Kidney (tissue), 14 donors: ENCODE data around the gene EIF2S3. TPM values are rescaled to one million over a fixed set of nuclear protein-coding genes. Genes with fewer than 3 reads are reported as not detected.
"Not testable (repeated sequence)": the region's sequence is repeated elsewhere in the genome, so short reads cannot be mapped to it uniquely, and the experiment has no call there.

Source experiments
- DNase-seq, 5 donors: peaks; one replicate each; pipeline ENCODE4 v3.0.0-alpha.2; 2013 to 2020
- FAIRE-seq: peaks from 2 replicates; lab custom pipeline; 2012; peaks lifted over from hg19 to GRCh38; lab: Jason Lieb, UNC
- H3K27ac ChIP-seq, 2 donors: one replicate each; pipeline ENCODE4 v1.7.0; 2013; ENCODE audit warnings: low read depth in 2 of 2, low read length in 2 of 2, inconsistent platforms in 1 of 2
- H3K27me3 ChIP-seq: one replicate; pipeline ENCODE4 v1.7.1; 2013; ENCODE audit warnings: low read length, inconsistent platforms; ENCODE audit not compliant: control insufficient read depth, insufficient read depth
- H3K36me3 ChIP-seq, 3 donors: one replicate each; pipeline versions ENCODE4 v1.7.0 to v1.7.1; 2013; ENCODE audit warnings: low read length in 3 of 3, control low read depth in 1 of 3, inconsistent platforms in 1 of 3; ENCODE audit not compliant: insufficient read depth in 3 of 3, control insufficient read depth in 2 of 3
- H3K4me1 ChIP-seq, 3 donors: one replicate each; pipeline versions ENCODE4 v1.7.0 to v1.7.1; 2013; ENCODE audit warnings: low read length in 3 of 3, inconsistent platforms in 1 of 3, low read depth in 1 of 3; ENCODE audit not compliant: control insufficient read depth in 2 of 3, insufficient read depth in 2 of 3
- H3K4me3 ChIP-seq, 3 donors: one replicate each; pipeline versions ENCODE4 v1.7.0 to v1.8.1; 2013; ENCODE audit warnings: low read length in 3 of 3, control low read depth in 1 of 3, inconsistent platforms in 1 of 3
- H3K9ac ChIP-seq, 3 donors: one replicate each; pipeline versions ENCODE4 v1.7.0 to v1.7.1; 2013; ENCODE audit warnings: low read length in 3 of 3, control low read depth in 1 of 3, inconsistent platforms in 1 of 3
- H3K9me3 ChIP-seq, 3 donors: one replicate each; pipeline versions ENCODE4 v1.7.0 to v1.7.1; 2013; ENCODE audit warnings: low read length in 3 of 3, control low read depth in 1 of 3, inconsistent platforms in 1 of 3; ENCODE audit not compliant: control insufficient read depth in 2 of 3, insufficient read depth in 1 of 3
- intact Hi-C: fragments of 100-400 bp; cut with DNase I; formaldehyde crosslinking; loops from one replicate; pipeline ENCODE4 v1.11.1; 2022
- polyA plus RNA-seq: library from polyadenylated mRNA; stranded (reverse); fragments of 350-450 nt; fragmentation: Illumina TruSeq; extraction: RNeasy Lipid Tissue Mini Kit (QIAGEN cat#74804); gene quantifications from one replicate; pipeline ENCODE4 v1.2.3, GENCODE V29; 2014; ENCODE audit warnings: low read depth, low replicate concordance; ENCODE audit not compliant: insufficient read depth
- total RNA-seq: library from RNA; stranded (reverse); fragmentation: NEBNext Ultra II Directional; extraction: Animal tissue kit (Norgen Biotek cat#: 25700); gene quantifications from one replicate; pipeline ENCODE4 v1.2.1, GENCODE V29; 2021
- TF ChIP-seq, protein P1 (sequence below): IDR thresholded peaks from 3 replicates; pipeline ENCODE4 v1.5.1; 2012; ENCODE audit warnings: mild to moderate bottlenecking, moderate library complexity, borderline replicate concordance; ENCODE audit not compliant: insufficient read depth; ENCODE audit errors: extremely low read depth
- donor health status: control.
- donor health status: control.
- donor health status: control.
- donor health status: control.
- donor health status: control.
- donor health status: DM: yes; HTN: yes; CAD: no.
- donor health status: Normal renal cell carcinoma (clear cell type).

Gene EIF2S3
- total and polyA plus RNA-seq, 2 donors from 2014 or later, result 54.3 to 173 TPM

GRCh38 chrX:24055043-24055356, 244 bp downstream of the EIF2S3 start:
- FAIRE-seq (no peak), DNase-seq (no peak)
- peak overlapping the region in 1 of 3 donors; percentile 97 for H3K4me3 ChIP-seq
- intact Hi-C loops, result no loop called here
- TF ChIP-seq, protein P1, sequence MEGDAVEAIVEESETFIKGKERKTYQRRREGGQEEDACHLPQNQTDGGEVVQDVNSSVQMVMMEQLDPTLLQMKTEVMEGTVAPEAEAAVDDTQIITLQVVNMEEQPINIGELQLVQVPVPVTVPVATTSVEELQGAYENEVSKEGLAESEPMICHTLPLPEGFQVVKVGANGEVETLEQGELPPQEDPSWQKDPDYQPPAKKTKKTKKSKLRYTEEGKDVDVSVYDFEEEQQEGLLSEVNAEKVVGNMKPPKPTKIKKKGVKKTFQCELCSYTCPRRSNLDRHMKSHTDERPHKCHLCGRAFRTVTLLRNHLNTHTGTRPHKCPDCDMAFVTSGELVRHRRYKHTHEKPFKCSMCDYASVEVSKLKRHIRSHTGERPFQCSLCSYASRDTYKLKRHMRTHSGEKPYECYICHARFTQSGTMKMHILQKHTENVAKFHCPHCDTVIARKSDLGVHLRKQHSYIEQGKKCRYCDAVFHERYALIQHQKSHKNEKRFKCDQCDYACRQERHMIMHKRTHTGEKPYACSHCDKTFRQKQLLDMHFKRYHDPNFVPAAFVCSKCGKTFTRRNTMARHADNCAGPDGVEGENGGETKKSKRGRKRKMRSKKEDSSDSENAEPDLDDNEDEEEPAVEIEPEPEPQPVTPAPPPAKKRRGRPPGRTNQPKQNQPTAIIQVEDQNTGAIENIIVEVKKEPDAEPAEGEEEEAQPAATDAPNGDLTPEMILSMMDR, result no peak
- H3K4me1 ChIP-seq, result peaks cover 0 to 6% (median 0%) of the 10 kb centered on the region in 3 donors
- no peaks in the 10 kb centered on the region for H3K9me3 ChIP-seq
- no peaks in the 10 kb centered on the region for H3K27me3 ChIP-seq
- H3K36me3 ChIP-seq, result peaks cover 0 to 10% (median 0%) of the 10 kb centered on the region in 3 donors
- peak overlapping the region in 2 of 3 donors; percentile 67 to 97 for H3K9ac ChIP-seq
- peak overlapping the region; percentile 92 to 96 for H3K27ac ChIP-seq

DNA sequence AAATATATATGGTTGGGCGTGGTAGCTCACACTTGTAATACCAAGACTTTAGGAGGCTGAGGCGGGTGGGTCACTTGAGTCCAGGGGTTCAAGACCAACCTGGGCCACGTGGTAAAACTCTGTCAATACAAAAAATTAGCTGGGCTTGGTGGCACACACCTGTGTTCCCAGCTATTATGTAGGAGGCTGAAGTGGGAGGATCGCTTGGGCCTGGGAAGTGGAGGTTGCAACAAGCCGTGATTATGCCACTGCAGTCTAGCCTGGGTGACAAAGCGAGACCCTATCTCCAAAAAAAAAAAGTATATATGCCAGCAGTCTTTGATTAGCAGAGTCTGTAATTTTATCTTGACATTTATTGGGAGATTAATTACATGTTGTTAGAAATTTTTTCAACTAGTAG, 8.7 kb downstream of the EIF2S3 start:
- Histone ChIP-seq H3K9ac (no peak overlapping the region), H3K4me1 (no peaks in the 10 kb centered on the region), H3K4me3 (no peak overlapping the region), H3K27ac (no peak overlapping the region), H3K36me3 (peaks cover 0 to 6% (median 0%) of the 10 kb centered on the region in 3 donors), H3K27me3 (no peaks in the 10 kb centered on the region), H3K9me3 (no peaks in the 10 kb centered on the region)
- DNase-seq (no peak), FAIRE-seq (no peak)
- intact Hi-C loops, result no loop called here
- TF ChIP-seq, protein P1, result no peak

DNA sequence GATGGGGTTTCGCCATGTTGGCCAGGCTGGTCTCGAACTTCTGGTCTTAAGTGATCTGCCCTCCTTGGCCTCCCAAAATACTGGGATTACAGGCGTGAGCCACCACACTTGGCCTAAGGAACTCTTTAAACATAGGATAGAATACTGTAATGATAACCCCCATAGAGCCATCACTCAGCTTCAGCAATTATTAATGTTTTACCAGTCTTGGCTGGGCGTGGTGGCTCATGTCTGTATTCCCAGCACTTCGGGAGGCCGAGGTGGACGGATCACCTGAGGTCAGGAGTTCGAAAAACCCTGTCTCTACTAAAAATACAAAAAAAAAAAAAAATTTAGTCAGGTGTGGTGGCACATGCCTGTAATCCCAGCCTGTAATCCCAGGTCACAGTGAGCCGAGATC, 15.1 kb downstream of the EIF2S3 start:
- Histone ChIP-seq H3K27ac (no peak overlapping the region), H3K27me3 (no peaks in the 10 kb centered on the region), H3K4me1 (no peaks in the 10 kb centered on the region), H3K4me3 (no peak overlapping the region), H3K36me3 (peaks cover 2 to 11% (median 5%) of the 10 kb centered on the region in 3 donors), H3K9ac (no peak overlapping the region), H3K9me3 (no peaks in the 10 kb centered on the region)
- intact Hi-C loops, result no loop called here
- DNase-seq (no peak), FAIRE-seq (no peak)
- TF ChIP-seq, protein P1, result no peak

GRCh38 chrX:24079411-24079810, 24.7 kb downstream of the EIF2S3 start:
- H3K9ac ChIP-seq, result no peak overlapping the region
- no peaks in the 10 kb centered on the region for H3K9me3 ChIP-seq
- intact Hi-C loops, result no loop called here
- H3K27ac ChIP-seq, result no peak overlapping the region
- FAIRE-seq (no peak), DNase-seq (no peak)
- H3K4me1 ChIP-seq, result no peaks in the 10 kb centered on the region
- H3K27me3 ChIP-seq, result no peaks in the 10 kb centered on the region
- H3K36me3 ChIP-seq, result peaks cover 0 to 4% (median 0%) of the 10 kb centered on the region in 3 donors
- TF ChIP-seq, protein P1, result no peak
- no peak overlapping the region for H3K4me3 ChIP-seq

GRCh38 chrX:24080245-24080644, 25.5 kb downstream of the EIF2S3 start:
- H3K9me3 ChIP-seq, H3K4me3 ChIP-seq, DNase-seq, FAIRE-seq, H3K9ac ChIP-seq, H3K27ac ChIP-seq, H3K36me3 ChIP-seq, intact Hi-C loops, H3K27me3 ChIP-seq, H3K4me1 ChIP-seq: not testable (repeated sequence)
